Fibroblast of skin of back (primary cell): ENCODE measurements around the gene KANK3.
"Not testable (repeated sequence)": the region's sequence is repeated elsewhere in the genome, so short reads cannot be mapped to it uniquely, and the experiment has no call there.

Experiments
- DNase-seq: peaks from one replicate; pipeline ENCODE4 v3.0.0-alpha.2; 2013

The KANK3 gene

GRCh38 chr19:8370176-8371010 lies 27.3 kb upstream of the KANK3 start:
- no peak for DNase-seq

GRCh38 chr19:8367327-8368001 lies 24.4 kb upstream of the KANK3 start:
- DNase-seq, result peak; percentile 99

GRCh38 chr19:8366961-8367326 lies 23.9 kb upstream of the KANK3 start:
- DNase-seq, result peak; percentile 17

- DNase-seq, result no peak
These were observed 23.1 kb upstream of the KANK3 start for GRCh38 chr19:8366121-8366581.

- DNase-seq, result peak; percentile 90
These were observed 21.0 kb upstream of the KANK3 start, which contains the start of gene ANGPTL4 for GRCh38 chr19:8363803-8364771. Gene ANGPTL4 (plus strand): TSS chr19:8364155. CDS start chr19:8364322, 167 bp downstream.

GRCh38 chr19:8361921-8362793 lies 19.1 kb upstream of the KANK3 start:
- DNase-seq, result peak; percentile 99

GRCh38 chr19:8360196-8360595 lies 17.1 kb upstream of the KANK3 start:
- no peak for DNase-seq

GRCh38 chr19:8358948-8359347 lies 15.9 kb upstream of the KANK3 start:
- no peak for DNase-seq

- DNase-seq, result peak; percentile 27
These were observed 14.0 kb upstream of the KANK3 start for GRCh38 chr19:8357007-8357521.

- peak; percentile 95 for DNase-seq
These were observed 12.8 kb upstream of the KANK3 start for GRCh38 chr19:8355631-8356402.

GRCh38 chr19:8352845-8353244 lies 9.8 kb upstream of the KANK3 start:
- not testable (repeated sequence) for DNase-seq

GRCh38 chr19:8352134-8352827 lies 9.2 kb upstream of the KANK3 start:
- peak; percentile 70 for DNase-seq

- peak; percentile 18 for DNase-seq
These were observed 6.7 kb upstream of the KANK3 start for GRCh38 chr19:8349629-8350372.

- no peak for DNase-seq
These were observed 402 bp upstream of the KANK3 start for GRCh38 chr19:8343483-8343844.

GRCh38 chr19:8342316-8342683 lies 762 bp downstream of the KANK3 start:
- DNase-seq, result no peak

- DNase-seq, result not testable (repeated sequence)
These were observed 1.6 kb downstream of the KANK3 start for GRCh38 chr19:8341504-8341903.

GRCh38 chr19:8340341-8341096 lies 2.5 kb downstream of the KANK3 start:
- no peak for DNase-seq

GRCh38 chr19:8338835-8339234 lies 4.2 kb downstream of the KANK3 start:
- DNase-seq, result no peak
